Measurements from ENCODE around the gene ZNF500. TPM values are rescaled to one million over a fixed set of nuclear protein-coding genes. Genes with fewer than 3 reads are reported as not detected.

ZNF500 gene
- total RNA-seq, 2 experiments from 2014 or later, result 10.9 to 12.8 TPM

- ChIA-PET CTCF (interaction anchor here (1.4 kb wide), 1 partner anchor 205 kb away, joined by 3 read pairs; no protein-coding TSS in a partner anchor), POLR2A (no interaction called here)
- DNase-seq (no peak), ATAC-seq (no peak)
- peaks cover 3% of the 10 kb centered on the region for H3K9me3 Mint-ChIP-seq
- intact Hi-C loops (cut with micrococcal nuclease), result no loop called here
- TF ChIP-seq CTCF (IDR thresholded peaks at IDR 0.05), result no peak
- H3K4me3 Mint-ChIP-seq, result no peak overlapping the region
- H3K27me3 Mint-ChIP-seq, result no peaks in the 10 kb centered on the region
- no peak overlapping the region for H3K27ac Mint-ChIP-seq
- peaks cover 16% of the 10 kb centered on the region for H3K4me1 Mint-ChIP-seq (ENCODE audit: low read depth)
- H3K36me3 Mint-ChIP-seq (ENCODE audit: low read depth), result peaks cover 16% of the 10 kb centered on the region
Observed at GRCh38 chr16:4750896-4751295, 16.1 kb downstream of the ZNF500 start.

GRCh38 chr16:4749700-4750257 is 17.2 kb downstream of the ZNF500 start:
- Mint-ChIP-seq H3K27ac (no peak overlapping the region), H3K27me3 (no peaks in the 10 kb centered on the region), H3K36me3 (ENCODE audit: low read depth) (peaks cover 8% of the 10 kb centered on the region), H3K9me3 (no peaks in the 10 kb centered on the region), H3K4me3 (no peak overlapping the region), H3K4me1 (ENCODE audit: low read depth) (peaks cover 16% of the 10 kb centered on the region)
- CTCF ChIA-PET, result interaction anchor here (1.4 kb wide), 1 partner anchor 206 kb away, joined by 3 read pairs; no protein-coding TSS in a partner anchor
- DNase-seq (no peak), ATAC-seq (no peak)
- POLR2A ChIA-PET, result interaction anchor here (1.0 kb wide), 1 partner anchor 15 kb away, joined by 4 read pairs; the partner anchor contains the start of genes ANKS3 and DNAAF8
- intact Hi-C loops (cut with micrococcal nuclease), result no loop called here
- no peak for TF ChIP-seq CTCF (IDR thresholded peaks at IDR 0.05)

- no peak overlapping the region for H3K4me3 Mint-ChIP-seq
- H3K27me3 Mint-ChIP-seq, result no peaks in the 10 kb centered on the region
- DNase-seq, result no peak
- intact Hi-C loops (cut with micrococcal nuclease), result no loop called here
- no peak for ATAC-seq
- H3K27ac Mint-ChIP-seq, result peak overlapping the region; percentile 34
- ChIA-PET POLR2A (interaction anchor here (0.6 to 2.7 kb wide), 3 partner anchors 14 to 263 kb away, joined by 4 to 10 read pairs (median 4); partner anchors contain the start of genes ANKS3 and DNAAF8), CTCF (no interaction called here)
- H3K4me1 Mint-ChIP-seq (ENCODE audit: low read depth), result peaks cover 16% of the 10 kb centered on the region
- no peak for TF ChIP-seq CTCF (IDR thresholded peaks at IDR 0.05)
- no peaks in the 10 kb centered on the region for H3K9me3 Mint-ChIP-seq
- H3K36me3 Mint-ChIP-seq (ENCODE audit: low read depth), result peaks cover 7% of the 10 kb centered on the region
Observed at GRCh38 chr16:4748682-4749411, 18.1 kb downstream of the ZNF500 start.

GRCh38 chr16:4747906-4748681 is 18.9 kb downstream of the ZNF500 start:
- Mint-ChIP-seq H3K36me3 (ENCODE audit: low read depth) (peaks cover 3% of the 10 kb centered on the region), H3K9me3 (no peaks in the 10 kb centered on the region), H3K4me1 (ENCODE audit: low read depth) (peaks cover 22% of the 10 kb centered on the region), H3K27me3 (no peaks in the 10 kb centered on the region), H3K27ac (peak overlapping the region; percentile 34), H3K4me3 (no peak overlapping the region)
- ATAC-seq, result peak; percentile 40
- ChIA-PET CTCF (no interaction called here), POLR2A (interaction anchor here (0.6 to 2.7 kb wide), 5 partner anchors 14 to 262 kb away, joined by 3 to 11 read pairs (median 10); partner anchors contain the start of genes ANKS3, CDIP1, DNAAF8 and ZNF500)
- intact Hi-C loops (cut with micrococcal nuclease), result no loop called here
- TF ChIP-seq CTCF (IDR thresholded peaks at IDR 0.05), result no peak
- DNase-seq, result no peak

Measured in activated CD8-positive, alpha-beta T cell treated with anti-CD3 and anti-CD28 coated beads for 36 hours (primary cell).